HG02852 (cell line): ENCODE measurements around the gene HOXA3.

Experiments used
- ATAC-seq: cut with Tn5 transposase; IDR thresholded peaks from one replicate; pipeline ENCODE4 v1.9.1; 2021; ENCODE audit warnings: mild to moderate bottlenecking, moderate library complexity; ENCODE audit not compliant: unreplicated experiment

HOXA3 gene

GRCh38 chr7:27064661-27065060, 87.7 kb downstream of the HOXA3 start:
- no peak for ATAC-seq

- no peak for ATAC-seq
Measured at GRCh38 chr7:27064159-27064558, 88.2 kb downstream of the HOXA3 start.

- no peak for ATAC-seq
Measured at GRCh38 chr7:27062946-27063345, 89.4 kb downstream of the HOXA3 start.
